SKM-1 (cell line): ENCODE results near the gene TRMT1.

Experiments
- DNase-seq: peaks from one replicate; lab custom pipeline; 2025; ENCODE audit not compliant: unreplicated experiment; lab: John Stamatoyannopoulos, UW

TRMT1 gene

GRCh38 chr19:13092606-13093235 lies 23.8 kb downstream of the TRMT1 start:
- DNase-seq, result no peak

DNA sequence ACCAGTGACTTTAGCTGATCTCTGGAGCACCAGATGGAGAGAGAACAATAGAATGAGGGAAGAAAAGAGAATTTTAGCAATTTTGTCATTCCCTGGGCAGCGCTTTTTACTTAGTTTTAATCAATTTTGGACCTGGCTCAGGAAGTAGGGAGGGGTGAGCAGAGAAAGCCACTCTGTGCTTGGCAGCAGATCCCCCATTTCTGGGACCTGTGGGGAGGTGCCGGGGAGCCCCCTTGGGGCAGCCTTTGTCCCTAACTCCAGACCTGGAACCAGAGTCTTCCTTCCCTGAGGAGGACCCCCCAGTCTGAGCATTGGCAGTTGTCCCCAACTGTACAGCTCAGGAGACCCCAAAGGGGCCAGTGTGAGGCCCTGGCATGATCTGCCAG lies 24.4 kb downstream of the TRMT1 start:
- no peak for DNase-seq

DNA sequence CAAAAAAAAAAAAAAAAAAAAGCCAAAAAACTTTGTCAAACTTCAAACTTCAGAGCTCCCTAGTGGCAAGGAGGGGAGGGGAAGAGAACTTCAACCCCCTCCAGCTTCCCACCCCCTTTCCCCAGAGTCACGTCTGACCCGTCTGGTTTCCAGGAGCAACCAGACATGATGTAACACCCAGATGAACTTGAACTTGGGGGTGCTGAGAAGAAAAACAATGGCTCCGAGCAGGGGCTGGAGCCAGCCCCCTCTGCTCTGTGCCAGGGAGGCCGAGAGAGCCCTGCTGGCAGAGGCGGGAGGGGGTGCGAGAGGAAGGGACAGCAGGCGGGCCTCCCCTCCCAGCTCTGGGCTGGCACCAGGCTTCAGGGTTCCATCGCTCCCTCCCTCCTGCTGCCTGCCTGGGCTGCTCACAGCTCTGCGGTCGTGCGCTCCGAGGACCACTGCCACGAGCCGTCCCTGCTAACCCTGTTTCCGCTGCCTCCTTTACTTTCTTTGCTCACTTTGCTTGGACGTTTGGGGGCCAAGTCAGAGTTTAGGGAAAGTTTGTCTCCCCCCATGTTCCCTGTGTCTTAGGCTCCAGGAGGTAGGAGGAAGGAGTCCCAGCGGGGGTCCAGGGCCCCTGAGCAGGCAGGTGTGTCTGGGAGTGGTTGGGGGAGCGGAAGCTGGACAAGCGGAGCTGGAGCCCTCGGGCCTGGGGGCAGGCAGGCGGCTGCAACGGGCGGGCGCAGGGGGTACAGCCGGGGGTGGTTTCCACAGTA lies 25.0 kb downstream of the TRMT1 start:
- no peak for DNase-seq

DNA sequence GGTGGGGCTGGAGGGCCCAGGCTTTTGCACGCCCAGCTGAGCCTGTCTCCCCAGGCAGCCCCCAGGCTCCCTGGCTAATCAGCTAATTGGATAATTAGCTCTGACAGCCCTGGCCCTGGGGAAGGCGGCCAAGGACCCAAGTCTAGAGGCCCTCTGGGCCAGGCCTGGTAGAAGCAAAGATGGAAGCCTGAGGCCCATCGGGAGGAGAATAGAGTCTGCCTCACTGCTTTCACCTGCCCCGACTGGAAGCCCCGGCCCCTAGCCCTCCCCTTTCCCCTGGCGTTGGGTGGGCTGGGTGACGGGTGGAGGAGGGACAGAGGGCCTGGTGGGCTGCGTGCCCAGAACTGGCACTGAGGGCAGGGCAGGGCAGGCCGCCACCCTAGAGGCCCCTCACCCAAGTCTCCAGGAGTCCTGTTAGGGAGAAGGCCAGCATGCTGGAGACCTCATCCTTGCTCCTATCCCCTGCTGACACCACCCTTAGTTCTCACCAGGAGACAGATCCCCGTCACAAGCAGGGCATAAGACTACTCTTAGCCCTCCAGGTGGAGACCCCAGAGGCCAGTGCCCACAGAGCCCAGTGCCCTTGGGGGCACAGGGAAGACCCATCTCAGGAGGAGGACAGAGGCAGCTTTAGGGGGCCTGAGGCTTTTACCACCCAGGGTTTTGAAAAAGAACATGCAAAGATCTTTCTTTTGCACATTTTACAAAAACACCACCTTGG lies 25.9 kb downstream of the TRMT1 start:
- DNase-seq, result no peak

DNA sequence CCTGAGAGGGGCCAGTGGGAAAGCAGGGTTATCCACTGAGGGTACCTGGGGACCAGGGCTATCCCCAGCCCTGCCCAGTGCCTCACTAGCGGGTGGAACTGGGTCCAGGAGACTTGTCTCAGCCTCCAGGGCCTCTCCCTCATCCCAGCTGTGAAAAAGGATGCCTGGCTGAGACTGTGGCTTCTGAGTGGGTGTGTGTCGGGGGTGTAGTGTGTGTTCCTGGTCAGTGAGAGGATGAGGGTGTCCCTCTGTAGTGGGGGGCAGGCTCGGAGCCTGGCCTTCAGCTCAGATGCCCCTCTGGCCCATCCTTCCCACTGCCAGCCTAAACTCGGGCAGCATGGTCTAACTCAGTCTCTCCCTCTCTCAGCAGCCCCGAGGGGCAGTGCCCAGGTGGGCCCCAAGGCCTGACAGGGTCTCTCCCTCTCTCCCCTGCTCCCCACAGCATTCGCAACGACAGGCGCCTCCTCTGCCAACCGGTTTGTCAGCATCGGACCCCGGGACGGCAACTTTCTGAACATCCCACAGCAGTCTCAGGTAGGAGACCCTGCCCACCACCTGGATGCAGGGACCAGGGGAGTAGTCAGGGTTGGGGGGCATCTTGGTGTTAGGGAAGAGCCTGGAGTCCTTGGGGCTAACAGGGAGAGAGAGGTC lies 26.6 kb downstream of the TRMT1 start:
- DNase-seq, result no peak

- DNase-seq, result no peak
Observed at GRCh38 chr19:13089139-13089856, 27.2 kb downstream of the TRMT1 start.

DNA sequence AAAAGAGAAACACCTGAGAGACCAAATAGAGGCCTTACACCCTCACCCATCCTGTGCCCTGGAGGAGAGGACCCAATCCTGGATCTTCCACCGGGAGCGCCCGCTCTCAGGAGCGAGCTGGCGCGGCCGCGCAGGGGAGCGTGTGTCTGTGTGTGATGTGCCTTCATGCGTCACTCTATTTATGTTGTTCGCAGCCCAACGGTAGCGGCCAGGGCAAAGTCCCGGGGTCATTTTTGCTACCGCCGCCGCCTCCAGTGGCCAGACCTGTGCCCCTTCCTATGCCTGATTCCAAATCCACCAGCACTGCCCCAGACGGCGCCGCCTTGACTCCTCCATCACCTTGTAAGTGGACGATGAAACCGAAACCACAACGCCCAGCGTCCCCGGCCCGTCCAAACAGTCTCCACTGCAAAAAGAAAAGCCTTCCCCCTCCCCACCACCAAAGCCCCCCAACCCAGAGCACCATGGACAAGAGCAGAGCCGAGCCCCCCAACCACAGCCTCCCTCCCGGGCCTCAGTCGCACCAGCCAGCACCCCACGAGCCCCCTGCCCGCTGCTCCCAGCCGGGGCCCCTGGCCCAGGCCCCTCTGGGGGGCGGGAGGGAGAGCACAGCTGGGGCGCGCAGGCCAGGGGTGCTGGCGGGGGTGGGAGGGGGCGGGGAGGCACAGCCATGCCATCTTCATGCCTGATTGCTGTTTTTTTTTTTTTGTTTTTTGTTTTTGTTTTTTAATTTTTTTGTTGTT lies 28.6 kb downstream of the TRMT1 start:
- no peak for DNase-seq

DNA sequence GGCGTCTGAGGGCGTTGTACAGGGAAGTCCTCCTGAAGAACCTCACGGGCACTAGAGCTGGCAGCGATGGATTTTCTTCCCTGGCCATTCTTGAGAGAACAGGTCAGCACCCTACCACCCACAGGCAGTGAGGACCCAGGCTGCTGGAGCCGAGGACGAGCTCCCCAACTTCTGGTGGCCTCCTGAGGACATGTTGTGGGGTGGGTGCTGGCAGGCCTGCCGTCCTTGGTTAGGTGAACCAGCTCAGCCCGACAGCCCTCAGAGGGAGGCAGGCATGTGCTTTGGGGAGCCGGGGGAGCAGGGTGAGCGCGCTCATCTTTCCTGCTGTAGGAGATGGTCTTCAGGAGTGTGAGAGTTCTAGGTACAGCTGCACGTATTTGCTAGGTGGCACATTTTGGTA lies 29.2 kb downstream of the TRMT1 start:
- no peak for DNase-seq

DNA sequence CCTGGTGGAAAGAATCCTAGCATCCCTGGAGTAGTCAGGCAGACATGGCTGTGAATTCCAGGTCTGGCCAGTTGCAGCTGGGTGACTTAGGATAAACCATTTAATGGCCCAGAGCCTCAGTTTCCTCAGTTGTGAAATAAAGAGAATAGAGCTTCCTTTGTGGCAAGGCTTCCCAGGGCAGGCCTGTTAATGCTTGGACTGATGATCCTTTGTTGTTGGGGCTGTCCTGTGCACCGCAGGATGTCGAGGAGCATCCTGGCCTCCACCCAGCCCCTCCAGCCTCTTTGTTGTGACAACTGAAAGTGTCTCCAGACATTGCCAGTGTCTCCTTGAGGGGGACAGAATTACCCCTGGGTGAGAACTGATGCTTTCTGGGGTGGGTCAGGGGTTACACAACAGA lies 30.2 kb downstream of the TRMT1 start:
- no peak for DNase-seq

DNA sequence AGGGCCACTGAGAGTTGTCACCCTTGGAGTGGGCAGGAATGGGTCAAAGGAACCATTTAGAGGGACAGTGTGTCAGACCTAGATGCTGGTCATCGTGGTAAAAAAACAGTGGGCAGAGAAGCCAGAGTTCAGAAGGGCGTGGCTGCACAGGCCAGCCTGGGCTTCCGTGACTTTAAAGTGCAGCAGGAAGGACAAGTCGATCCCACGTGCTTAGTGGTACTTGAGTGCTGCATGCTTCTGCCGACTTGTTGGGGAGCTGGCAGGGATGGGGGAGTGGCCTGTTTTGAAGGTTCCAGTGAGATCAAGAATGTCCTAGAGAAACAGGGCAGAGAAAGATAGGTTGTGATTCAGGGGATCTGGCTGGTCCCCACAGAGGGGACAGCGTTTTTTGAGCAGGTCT lies 30.9 kb downstream of the TRMT1 start:
- no peak for DNase-seq

DNA sequence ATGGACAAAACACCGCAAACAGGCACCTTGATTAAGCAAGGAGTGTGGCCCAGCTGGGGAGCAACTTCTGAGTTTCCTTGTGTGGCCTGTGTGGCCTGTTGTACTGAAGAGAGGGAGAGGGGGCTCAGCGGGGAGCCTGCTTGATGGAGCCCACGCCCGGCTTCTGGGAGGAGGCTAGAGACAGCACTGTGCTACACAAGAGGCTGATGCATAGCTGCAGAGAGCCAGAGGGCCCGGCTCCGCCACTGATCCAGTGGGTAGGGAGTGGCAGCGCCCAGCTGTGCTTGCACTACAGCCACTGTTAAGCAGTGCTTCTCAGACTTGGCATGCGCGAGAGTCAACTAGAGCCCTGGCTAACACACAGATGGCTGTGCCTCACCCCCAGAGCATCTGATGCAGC lies 32.9 kb downstream of the TRMT1 start:
- DNase-seq, result no peak

DNA sequence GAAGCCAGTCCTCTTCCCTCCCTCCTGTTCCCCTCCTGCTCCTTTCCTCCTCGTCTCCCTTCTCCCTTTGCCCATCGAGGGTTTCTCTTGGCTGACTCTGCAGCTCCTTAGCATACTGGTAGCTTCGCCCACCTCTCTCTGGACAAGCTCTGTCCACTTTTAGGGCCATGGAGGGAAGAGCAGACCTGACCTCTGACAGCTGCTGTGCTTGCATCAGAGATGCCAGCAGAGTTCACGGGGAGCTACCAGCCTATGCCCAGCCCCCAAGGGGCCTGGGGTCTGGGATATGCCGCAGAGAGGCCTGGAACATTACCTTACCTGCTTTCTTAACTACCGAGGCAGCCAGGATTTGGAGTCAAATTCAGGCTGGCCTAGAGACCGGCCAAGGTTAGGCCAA lies 33.5 kb downstream of the TRMT1 start:
- no peak for DNase-seq

GRCh38 chr19:13082192-13083007 lies 34.1 kb downstream of the TRMT1 start:
- no peak for DNase-seq

- no peak for DNase-seq
Observed at GRCh38 chr19:13079542-13079986, 37.0 kb downstream of the TRMT1 start.

GRCh38 chr19:13078897-13079541 lies 37.5 kb downstream of the TRMT1 start:
- DNase-seq, result no peak

DNA sequence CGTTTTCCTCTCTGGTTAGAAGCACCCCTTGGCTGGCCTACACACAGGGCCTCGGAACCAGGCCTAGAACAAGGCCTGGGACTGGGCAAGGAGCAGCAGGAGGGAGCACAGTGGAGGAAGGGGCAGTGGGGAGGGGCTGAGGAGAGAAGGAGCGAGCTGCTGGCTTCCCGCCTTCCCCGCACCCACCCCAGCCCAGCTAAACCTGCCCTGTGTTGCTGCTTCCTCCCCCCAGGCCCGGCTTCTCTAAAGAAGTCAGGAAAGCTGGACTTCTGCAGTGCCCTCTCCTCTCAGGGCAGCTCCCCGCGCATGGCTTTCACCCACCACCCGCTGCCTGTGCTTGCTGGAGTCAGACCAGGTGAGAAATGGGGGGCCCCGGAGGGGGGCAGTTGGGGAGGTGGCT lies 38.2 kb downstream of the TRMT1 start:
- no peak for DNase-seq

DNA sequence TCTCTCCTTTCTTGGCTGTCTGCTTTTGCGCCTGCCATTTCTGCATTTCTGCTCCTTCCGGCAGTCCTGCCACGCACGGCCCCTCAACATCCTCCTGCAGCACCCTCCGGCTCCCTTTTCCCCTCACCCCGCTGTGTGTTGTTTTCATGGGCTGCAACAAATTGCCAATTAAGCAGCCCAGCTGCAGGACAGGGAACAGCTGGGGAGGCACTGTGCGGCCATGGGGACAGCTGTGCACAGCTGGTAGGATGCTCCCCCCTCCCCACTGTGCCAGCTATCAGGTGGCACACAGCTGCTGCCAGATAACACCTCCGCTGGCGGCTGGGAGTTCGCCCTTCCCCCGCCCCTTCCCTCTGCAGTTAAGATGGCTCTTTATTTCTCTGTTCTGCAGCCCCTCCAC lies 39.3 kb downstream of the TRMT1 start:
- DNase-seq, result no peak

DNA sequence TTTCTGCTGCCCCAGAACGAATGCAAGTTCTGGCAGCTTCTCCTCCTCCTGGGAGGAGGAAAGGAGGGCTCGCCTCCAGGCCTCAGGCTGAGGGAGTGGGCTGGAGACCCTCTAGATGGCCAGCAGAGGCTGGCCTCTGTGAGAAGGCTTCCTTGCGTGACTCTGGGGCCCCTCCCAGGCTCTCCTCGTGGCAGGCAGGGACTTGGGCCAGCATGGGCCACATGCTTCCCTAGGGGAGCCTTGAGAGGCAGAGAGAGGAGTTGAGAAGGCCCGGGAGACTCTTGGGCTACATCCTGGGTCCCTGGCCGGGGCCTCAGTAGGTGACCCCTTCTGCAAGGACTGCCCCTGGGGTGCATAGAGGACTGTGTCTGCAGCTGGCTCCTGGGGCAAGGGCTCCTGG lies 39.8 kb downstream of the TRMT1 start:
- no peak for DNase-seq

DNA sequence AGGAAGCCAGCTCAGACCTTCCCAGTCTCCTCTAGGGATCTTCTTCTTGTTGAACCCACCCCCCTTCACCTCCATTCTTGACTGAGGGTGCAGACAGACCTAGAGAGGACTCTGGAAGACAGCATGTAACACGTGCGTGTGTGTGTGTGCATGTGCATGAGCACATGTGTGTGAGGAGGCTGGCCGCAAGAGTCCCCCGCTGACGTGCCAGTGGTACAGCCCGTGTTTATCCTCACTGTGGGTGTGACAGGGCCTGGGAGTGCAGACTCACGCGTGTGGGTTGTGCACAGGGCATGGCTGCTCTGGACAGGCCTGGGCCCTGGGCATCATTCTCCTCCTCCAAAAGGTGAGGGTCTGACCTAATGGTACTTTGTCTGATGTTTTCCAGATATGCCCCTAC lies 40.2 kb downstream of the TRMT1 start:
- DNase-seq, result no peak
